Right renal pelvis (tissue), 4 donors: ENCODE results near the gene FAM53A. TPM values are rescaled to one million over a fixed set of nuclear protein-coding genes. Genes with fewer than 3 reads are reported as not detected.

Source experiments
- DNase-seq, 4 donors: peaks; one replicate each; pipeline ENCODE4 v3.0.0-alpha.2; 2013; ENCODE audit warnings: low read depth in 4 of 4, low spot score in 3 of 4, missing footprints in 1 of 4
- polyA plus RNA-seq, 4 donors: library from polyadenylated mRNA; unstranded; fragments of 120-200 nt; gene quantifications; one replicate each; pipeline ENCODE4 v1.2.1, GENCODE V29; 2013; ENCODE audit not compliant: insufficient read length in 4 of 4

The FAM53A gene
- polyA plus RNA-seq: 1 to 10 TPM; 1.6 to 3.6 (median 2.0) TPM

DNA sequence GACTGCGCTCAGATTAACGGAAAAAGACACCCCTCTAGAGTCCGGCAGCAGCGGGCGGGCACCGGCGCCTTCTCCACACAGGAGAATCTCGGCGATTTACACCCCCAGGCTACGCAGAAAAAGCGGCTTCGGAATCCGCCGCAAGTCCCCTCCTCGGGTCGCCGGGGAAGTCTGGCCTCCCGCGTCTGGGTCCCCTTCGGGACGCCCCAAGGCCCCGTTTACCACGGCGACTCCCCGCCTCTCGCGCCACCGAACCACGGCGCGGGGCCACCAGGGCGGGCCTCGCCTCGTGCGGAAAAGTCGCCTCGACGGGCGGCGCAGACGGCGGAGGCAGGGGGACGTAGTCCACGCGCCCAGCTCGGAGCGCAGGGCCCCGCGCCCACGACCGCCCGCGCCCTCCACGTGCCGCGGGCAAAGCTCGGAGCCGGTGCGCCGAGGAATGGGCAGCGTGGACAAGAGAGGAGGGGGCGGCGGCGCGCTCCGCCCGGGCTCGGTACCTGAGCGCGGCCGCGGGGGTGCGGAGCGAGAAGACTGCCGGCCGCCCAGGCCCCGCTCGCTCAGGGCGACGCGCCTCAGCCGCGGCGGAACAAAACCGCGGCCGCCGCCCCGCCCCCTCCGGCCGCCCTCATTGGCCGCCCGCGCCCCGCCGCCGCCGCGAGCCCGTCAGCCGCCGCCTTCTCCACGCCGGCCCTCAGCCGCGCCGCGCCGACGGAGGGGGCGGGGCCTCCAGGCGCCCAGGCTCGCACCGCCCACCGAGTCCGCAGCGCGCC, at the start of gene FAM53A:
FAM53A (minus strand) TSS at position 578 of the 770 bp plus-strand sequence. CDS start 15,572 bp downstream, outside the sequence.
- DNase-seq: peak in 3 of 4 donors; percentile 69 to 78 (median 72)

DNA sequence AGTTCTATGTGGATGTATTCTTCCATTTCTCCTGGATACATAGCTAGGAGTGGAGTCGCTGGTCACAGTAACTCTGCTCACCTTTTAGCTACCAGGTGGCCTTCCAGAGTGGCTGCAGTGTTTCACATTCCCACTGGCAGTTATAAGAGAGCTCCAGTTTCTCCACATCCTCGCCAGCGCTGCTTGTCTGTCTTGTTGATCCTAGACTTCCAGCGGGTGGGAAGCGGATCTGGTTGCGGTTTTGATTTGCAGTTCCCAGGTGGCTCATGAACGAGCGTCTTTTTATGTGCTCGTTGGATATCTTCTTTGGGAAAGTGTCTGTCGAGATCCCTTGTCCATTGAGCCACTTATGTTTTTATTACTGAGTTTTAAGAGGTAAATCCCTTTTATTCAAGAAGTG, 48.8 kb upstream of the FAM53A start:
- DNase-seq: no peak

DNA sequence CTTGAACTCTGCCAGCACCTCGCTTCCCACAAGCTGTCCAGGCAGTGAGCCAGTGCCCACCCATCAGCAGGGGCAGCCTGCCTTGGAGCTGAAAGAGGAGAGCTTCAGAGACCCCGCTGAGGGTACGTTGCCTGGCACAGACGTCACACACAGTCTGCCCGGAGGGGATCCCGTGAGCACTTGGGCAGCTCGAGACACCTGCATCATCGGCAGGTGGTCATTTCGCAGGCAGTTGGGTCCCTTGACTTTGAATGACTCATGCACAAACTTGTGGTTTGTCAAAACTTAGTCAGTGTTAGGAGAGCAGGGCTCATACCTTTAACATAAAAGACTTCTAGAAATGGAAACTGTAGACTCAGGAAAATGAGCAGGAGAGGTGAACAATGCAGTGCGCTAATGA, 47.1 kb upstream of the FAM53A start:
- no peak for DNase-seq

- no peak for DNase-seq
Observed at GRCh38 chr4:1730532-1731135, 46.5 kb upstream of the FAM53A start.

GRCh38 chr4:1728061-1728980, 44.2 kb upstream of the FAM53A start:
- DNase-seq: no peak

DNA sequence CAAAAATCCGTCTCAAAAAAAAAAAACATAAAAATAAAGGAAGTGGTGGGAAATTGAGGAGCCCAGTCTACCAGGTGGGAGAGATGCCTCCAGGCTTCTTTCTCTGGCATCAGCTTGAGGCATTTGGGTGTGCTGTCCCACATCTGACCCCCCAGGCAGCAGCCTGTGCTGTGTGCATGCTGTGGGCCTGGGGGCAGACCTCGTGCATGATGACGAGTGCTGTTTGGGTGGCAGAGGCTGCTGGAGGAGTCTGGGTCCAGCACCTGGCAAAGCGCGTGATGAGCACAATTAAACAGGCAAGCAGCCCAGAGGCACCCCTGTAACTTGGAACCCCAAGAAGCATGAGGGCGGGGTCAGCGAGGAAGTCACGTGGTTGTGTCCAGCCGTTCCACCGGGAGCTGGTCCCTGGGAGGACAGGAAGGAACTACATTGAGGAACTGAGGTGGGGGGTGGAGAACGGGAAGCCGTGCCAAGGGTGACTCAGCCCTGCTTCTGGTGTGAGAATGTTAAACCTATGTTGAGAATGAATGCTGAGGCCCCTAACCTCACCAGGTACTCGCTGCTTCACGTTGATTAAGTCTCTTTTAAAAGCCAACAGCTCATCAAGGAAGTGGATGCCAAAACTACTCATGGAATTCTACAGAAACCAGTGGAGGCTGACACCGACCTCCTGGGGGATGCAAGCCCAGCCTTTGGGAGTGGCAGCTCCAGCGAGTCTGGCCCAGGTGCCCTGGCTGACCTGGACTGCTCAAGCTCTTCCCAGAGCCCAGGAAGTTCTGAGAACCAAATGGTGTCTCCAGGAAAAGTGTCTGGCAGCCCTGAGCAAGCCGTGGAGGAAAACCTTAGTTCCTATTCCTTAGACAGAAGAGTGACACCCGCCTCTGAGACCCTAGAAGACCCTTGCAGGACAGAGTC, 43.3 kb upstream of the FAM53A start:
- no peak for DNase-seq

DNA sequence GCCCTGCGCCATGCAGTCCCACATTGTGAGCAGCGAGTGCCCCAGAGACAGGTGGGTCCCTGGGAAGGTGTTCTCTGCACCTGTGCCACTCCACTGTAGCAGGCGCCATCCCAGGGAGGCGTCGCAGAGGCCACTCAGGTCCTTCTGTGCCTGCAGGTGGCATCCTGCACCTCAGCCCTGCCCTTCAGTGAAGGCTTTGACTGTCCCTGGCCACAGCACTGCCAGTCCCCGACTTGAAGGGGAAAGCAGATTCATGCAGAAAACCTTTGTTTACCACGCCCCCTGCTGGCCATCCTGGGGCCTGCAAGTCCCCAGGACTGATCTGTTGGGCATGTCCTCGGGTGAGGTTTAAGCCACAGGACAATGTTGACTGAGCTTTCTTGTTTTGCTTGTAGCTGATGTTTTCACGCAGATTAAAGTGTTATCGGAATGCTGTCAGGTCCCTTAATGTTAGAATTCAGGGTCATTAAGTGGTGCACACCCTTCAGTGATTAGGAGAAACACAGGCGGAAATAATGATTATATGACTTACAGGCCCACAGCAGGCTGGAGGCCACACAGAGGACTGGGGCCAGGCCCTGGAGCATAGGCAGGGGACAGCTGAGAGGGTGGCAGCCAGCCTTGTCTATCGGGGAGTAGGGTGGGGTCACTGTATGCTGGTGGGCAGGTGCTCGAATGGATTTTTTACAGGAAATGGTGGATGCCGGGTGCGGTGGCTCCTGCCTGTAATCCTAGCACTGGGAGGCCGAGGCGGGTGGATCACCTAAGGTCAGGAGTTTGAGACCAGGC, 42.2 kb upstream of the FAM53A start:
- DNase-seq: peak in 3 of 4 donors; percentile 72 to 82 (median 76)

DNA sequence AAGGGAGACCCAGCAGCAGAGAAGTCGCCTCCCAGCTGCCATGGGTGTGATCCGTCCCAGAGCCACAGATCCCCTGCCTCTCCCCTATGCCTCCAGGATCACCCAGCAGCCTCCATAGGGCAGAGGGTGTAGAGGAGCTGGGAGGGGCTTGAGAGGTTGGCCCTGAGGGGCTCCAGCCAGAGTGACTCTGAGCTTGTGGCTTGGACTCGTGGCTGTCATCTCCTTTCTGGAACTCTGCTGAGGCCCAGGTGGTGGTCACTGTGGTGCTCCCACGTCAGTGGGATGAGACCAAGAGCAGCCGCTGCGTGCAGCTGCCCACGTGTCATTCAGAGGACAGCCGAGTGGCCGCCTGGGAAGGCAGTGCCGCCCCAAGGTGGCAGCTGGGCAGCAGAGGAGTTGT, 41.4 kb upstream of the FAM53A start:
- DNase-seq: no peak

- no peak for DNase-seq
Observed at GRCh38 chr4:1723131-1723801, 39.2 kb upstream of the FAM53A start.

DNA sequence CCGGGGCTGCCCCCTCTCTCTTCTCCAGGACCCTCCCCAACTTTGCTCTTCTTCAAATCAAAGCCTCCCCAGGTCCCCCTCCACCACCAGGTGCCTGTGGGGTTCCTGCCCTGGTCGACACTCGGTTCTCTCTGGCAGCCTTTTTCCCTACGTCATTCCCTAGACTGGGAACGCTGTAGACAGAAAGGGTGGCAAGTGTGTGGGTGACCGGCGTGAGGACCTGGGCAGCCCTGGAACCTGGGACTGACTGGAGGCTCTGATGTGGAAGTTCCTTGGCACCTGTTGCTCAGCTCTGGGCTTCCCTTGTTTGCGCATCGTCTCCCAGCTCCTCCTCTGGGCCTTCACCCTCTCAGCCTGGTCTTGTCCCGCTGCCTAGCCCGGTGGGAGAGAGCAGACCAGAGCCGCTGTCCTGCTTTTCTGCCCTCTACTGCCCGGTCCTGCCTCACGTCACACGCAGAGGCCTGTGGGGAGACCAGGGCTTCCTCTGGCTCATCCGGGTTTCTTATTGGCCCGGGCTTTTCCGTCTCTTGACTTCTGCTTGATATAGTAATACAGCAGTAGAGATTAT, 38.5 kb upstream of the FAM53A start:
- no peak for DNase-seq

DNA sequence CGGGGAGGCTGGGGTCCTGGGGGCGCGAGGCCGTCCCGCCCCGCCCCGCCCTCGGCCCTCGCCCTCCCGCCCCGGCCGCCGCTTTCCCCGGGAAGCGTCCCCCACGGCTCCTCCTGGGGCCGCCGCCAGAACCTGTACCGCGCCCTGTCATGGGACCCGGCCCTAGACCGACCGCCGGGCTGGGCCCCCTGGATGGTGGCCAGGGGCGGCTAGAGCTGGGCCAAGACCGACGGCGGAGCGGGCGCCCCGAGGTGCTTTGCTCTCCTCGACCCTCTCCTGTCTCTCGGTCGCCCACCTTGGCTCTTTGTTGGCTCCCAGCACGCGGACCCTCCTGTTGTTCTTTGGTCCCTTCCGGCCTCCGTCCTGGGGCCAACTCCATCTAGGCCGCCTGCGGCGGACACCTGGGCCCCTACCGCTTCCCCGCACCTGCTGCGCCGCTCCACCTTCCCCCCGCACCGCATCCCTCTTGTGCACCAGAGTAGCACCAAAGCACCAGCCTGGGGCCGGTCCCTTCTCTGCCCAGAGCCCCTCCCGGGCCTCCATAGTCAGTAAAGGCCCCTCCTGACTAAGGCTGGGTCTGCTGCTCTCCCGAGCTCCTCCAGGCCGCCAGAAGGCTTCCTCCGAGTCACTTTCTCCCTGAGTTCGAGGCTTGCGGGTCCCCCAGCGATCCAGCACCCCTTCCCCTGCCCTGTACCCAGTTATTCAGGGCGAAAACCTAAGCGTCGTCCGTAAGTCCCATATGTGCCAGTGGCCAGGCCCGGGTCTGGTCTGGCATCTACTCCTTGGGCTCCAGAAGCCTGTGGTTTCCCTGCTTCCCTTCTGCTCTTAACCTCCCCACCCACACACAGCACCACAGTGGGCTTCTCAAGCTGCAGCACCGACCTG, 37.8 kb upstream of the FAM53A start:
- DNase-seq: no peak

GRCh38 chr4:1721003-1721665, 37.0 kb upstream of the FAM53A start, which contains the start of the genes TACC3 and TMEM129:
TSS of gene TACC3 (plus strand) at chr4:1721521. CDS start at chr4:1723422, 1,901 bp downstream.
TSS of gene TMEM129 (minus strand) at chr4:1721323. CDS start at chr4:1720837, 486 bp downstream.
- DNase-seq: peak; percentile 87 to 89 (median 88)

- no peak for DNase-seq
Observed at GRCh38 chr4:1720163-1720983, 36.3 kb upstream of the FAM53A start.

DNA sequence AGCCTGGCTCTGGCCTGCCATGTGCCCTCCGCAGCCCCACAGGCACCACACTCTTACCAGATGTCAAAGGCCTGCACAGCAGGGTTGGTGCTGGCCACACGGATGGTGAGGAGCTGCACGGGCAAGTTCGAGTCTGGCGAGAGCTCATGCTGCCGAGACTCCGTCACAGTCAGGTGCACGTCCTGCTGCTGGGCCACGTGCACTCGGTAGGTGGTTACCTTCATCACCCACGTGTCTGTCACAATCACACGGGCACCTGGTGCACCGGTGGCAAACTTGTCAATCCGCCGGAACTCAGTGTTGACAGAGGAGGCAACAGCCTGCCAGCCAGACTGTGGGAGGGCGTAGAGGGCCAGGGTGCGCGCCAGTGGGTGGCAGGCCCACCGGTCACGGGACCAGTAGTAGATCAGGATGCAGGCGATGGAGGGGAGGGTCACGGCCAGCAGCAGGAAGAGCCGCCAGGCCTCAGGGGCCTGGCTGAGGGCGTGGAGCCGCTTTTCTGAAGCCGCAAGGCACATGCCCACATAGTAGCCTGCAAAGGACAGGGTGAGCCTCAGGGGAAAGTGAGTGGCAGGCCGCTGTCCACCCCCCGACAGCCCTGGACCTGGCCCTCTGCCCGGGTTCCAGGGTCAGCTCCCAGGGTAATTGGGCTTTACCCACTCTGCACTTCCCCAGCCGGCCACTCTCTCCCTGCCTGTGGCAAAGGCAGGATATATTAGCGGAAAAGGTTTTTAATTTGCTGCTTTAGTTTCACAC, 34.2 kb upstream of the FAM53A start:
- no peak for DNase-seq
